GM12878 (cell line): ENCODE measurements around the gene NAA10. TPM values are rescaled to one million over a fixed set of nuclear protein-coding genes. Genes with fewer than 3 reads are reported as not detected.

Source experiments
- ATAC-seq: fragments of 200-7000 bp; cut with Tn5 transposase; 3 replicates; pipeline ENCODE4 v1.9.1; 2020; ENCODE audit warnings: mild to moderate bottlenecking, moderate library complexity
- BruUV-seq: library from RNA; stranded (reverse); fragments of 400-500 nt; replicated peaks from 2 replicates; lab custom pipeline; 2021; lab: Mats Ljungman, UMichigan
- CTCF ChIA-PET: fragments of 300-600 bp; sonication (Branson Sonifier 250); formaldehyde crosslinking; extraction: SDS; loops from one replicate; lab custom pipeline; 2021; ENCODE audit warnings: inconsistent platforms; lab: Yijun Ruan, JAX
- POLR2A ChIA-PET: fragments of 350-600 bp; formaldehyde crosslinking; extraction: SDS; loops from one replicate; lab custom pipeline; 2021; ENCODE audit warnings: inconsistent platforms; lab: Charles Lee
- RAD21 ChIA-PET: fragments of 300-600 bp; sonication (Branson Sonifier 250); formaldehyde crosslinking; loops from one replicate; lab custom pipeline; 2023; ENCODE audit warnings: antibody characterized with exemption; ENCODE audit not compliant: unreplicated experiment; lab: Charles Lee
- SMC1A ChIA-PET: fragments of 300-600 bp; sonication (Branson Sonifier 250); formaldehyde crosslinking; loops from one replicate; lab custom pipeline; 2023; ENCODE audit not compliant: unreplicated experiment, uncharacterized antibody; lab: Charles Lee
- DNase-seq: peaks from one replicate; pipeline ENCODE4 v3.0.0-alpha.2; 2011; ENCODE audit warnings: low read depth, low spot score
- FAIRE-seq: peaks from 3 replicates; lab custom pipeline; 2011; peaks lifted over from hg19 to GRCh38; lab: Jason Lieb, UNC
- H2AFZ ChIP-seq: 2 replicates; pipeline ENCODE4 v1.6.0; 2011; ENCODE audit warnings: low read depth, low read length, control low read depth; ENCODE audit not compliant: control insufficient read depth
- H3K27ac ChIP-seq: 2 replicates; pipeline ENCODE4 v1.5.1; 2011; ENCODE audit warnings: control low read depth; ENCODE audit not compliant: control insufficient read depth, insufficient read depth
- H3K27me3 ChIP-seq, 2 experiments: replicated peaks in 1 of 2; 2 replicates each; pipeline versions ENCODE4 v1.6.0 to v1.6.1; 2011; ENCODE audit warnings: low read length in 1 of 2; ENCODE audit not compliant: control insufficient read depth in 2 of 2, insufficient read depth in 2 of 2
- H3K36me3 ChIP-seq, 2 experiments: 2 replicates each; pipeline ENCODE4 v1.5.1; 2011; ENCODE audit warnings: low read length in 1 of 2; ENCODE audit not compliant: control insufficient read depth in 2 of 2, insufficient read depth in 2 of 2
- H3K4me1 ChIP-seq: 2 replicates; pipeline ENCODE4 v1.6.1; 2011; ENCODE audit warnings: mild to moderate bottlenecking, low read length, moderate library complexity, mixed read lengths; ENCODE audit not compliant: control insufficient read depth, insufficient read depth
- H3K4me2 ChIP-seq: 2 replicates; pipeline ENCODE4 v1.6.0; 2011; ENCODE audit warnings: control low read depth; ENCODE audit not compliant: control insufficient read depth, insufficient read depth
- H3K4me3 ChIP-seq: fragments of 200-600 bp; sonication (generic); 2 replicates; pipeline ENCODE4 v1.5.1; 2016
- H3K79me2 ChIP-seq: 2 replicates; pipeline ENCODE4 v1.6.0; 2011; ENCODE audit warnings: low read length; ENCODE audit not compliant: control insufficient read depth, insufficient read depth
- H3K9ac ChIP-seq: 2 replicates; pipeline ENCODE4 v1.8.0; 2011; ENCODE audit warnings: low read length, control low read depth, mixed read lengths; ENCODE audit not compliant: control insufficient read depth, insufficient read depth
- H3K9me3 ChIP-seq: replicated peaks from 3 replicates; pipeline ENCODE4 v1.5.1; 2011; ENCODE audit warnings: mild to moderate bottlenecking, low read length; ENCODE audit not compliant: control insufficient read depth, insufficient read depth
- H4K20me1 ChIP-seq: 2 replicates; pipeline ENCODE4 v1.6.0; 2011; ENCODE audit not compliant: control insufficient read depth, insufficient read depth
- BCLAF1 ChIP-seq: fragments of 450-650 bp; IDR thresholded peaks from 2 replicates; pipeline ENCODE4 v1.6.1; 2017; ENCODE audit warnings: antibody characterized with exemption, mild to moderate bottlenecking, moderate library complexity
- CREB1 ChIP-seq: IDR thresholded peaks from 2 replicates; pipeline ENCODE4 v1.6.1; 2012; ENCODE audit warnings: low read depth, mild to moderate bottlenecking, inconsistent platforms
- EGR1 ChIP-seq, 2 experiments: IDR thresholded peaks; 1 replicate in 1 of 2; 2 replicates in 1 of 2; pipeline ENCODE4 v1.6.1; 2011 to 2012; ENCODE audit warnings: low read depth in 2 of 2, low read length in 2 of 2, borderline replicate concordance in 1 of 2, mild to moderate bottlenecking in 1 of 2, moderate library complexity in 1 of 2
- IRF3 ChIP-seq: fragments of 450-650 bp; IDR thresholded peaks from 2 replicates; pipeline ENCODE4 v1.6.1; 2014; ENCODE audit warnings: mild to moderate bottlenecking
- MXI1 ChIP-seq: fragments of 150-350 bp; IDR thresholded peaks from 2 replicates; pipeline ENCODE4 v1.6.1; 2011; ENCODE audit warnings: low read depth, mild to moderate bottlenecking, inconsistent platforms, low read length, improper control_type of control experiment
- NFYB ChIP-seq: IDR thresholded peaks from 2 replicates; pipeline ENCODE4 v1.6.1; 2011; ENCODE audit warnings: low read depth, mild to moderate bottlenecking, low read length, improper control_type of control experiment, moderate library complexity; ENCODE audit not compliant: insufficient read depth
- NRF1 ChIP-seq: conservative IDR thresholded peaks from 2 replicates; pipeline ENCODE4 v1.6.1; 2011; ENCODE audit warnings: mild to moderate bottlenecking, low read depth, low read length, improper control_type of control experiment
- POLR2AphosphoS5 ChIP-seq: IDR thresholded peaks from 2 replicates; pipeline ENCODE4 v1.6.1; 2011; ENCODE audit warnings: mild to moderate bottlenecking, low read length, inconsistent platforms
- RELA ChIP-seq: fragments of 450-650 bp; IDR thresholded peaks from 2 replicates; pipeline ENCODE4 v1.8.0; 2014; ENCODE audit warnings: borderline replicate concordance; ENCODE audit not compliant: partially characterized antibody
- SPI1 ChIP-seq: IDR thresholded peaks from 2 replicates; pipeline ENCODE4 v1.6.1; 2011; ENCODE audit warnings: low read depth, mild to moderate bottlenecking, low read length, moderate library complexity, borderline replicate concordance; ENCODE audit not compliant: insufficient read depth
- SRF ChIP-seq, 2 experiments: IDR thresholded peaks; 2 replicates each; pipeline ENCODE4 v1.6.1; 2011; ENCODE audit warnings: low read depth in 2 of 2, low read length in 2 of 2, mild to moderate bottlenecking in 1 of 2, moderate library complexity in 1 of 2
- STAT1 ChIP-seq: fragments of 450-650 bp; conservative IDR thresholded peaks from 2 replicates; pipeline ENCODE4 v1.6.1; 2014; ENCODE audit warnings: antibody characterized with exemption, mild to moderate bottlenecking
- SUZ12 ChIP-seq: fragments of 200-600 bp; sonication (generic); IDR thresholded peaks from one replicate; pipeline ENCODE4 v1.6.1; 2018; ENCODE audit warnings: antibody characterized with exemption, mild to moderate bottlenecking; ENCODE audit not compliant: unreplicated experiment
- ZBED1 ChIP-seq: IDR thresholded peaks from 2 replicates; pipeline ENCODE4 v1.6.1; 2016; ENCODE audit warnings: borderline replicate concordance
- ZBTB11 ChIP-seq: fragments of 450-650 bp; formaldehyde crosslinking; IDR thresholded peaks from 2 replicates; pipeline ENCODE4 v1.5.0; 2022; ENCODE audit warnings: mild to moderate bottlenecking, missing genetic modification characterization
- ZNF622 ChIP-seq: fragments of 450-650 bp; IDR thresholded peaks from 2 replicates; pipeline ENCODE4 v1.6.1; 2017; ENCODE audit warnings: mild to moderate bottlenecking, inconsistent platforms
- ZZZ3 ChIP-seq: IDR thresholded peaks from 2 replicates; pipeline ENCODE4 v1.6.1; 2011; ENCODE audit warnings: low read depth; ENCODE audit not compliant: control insufficient read depth, insufficient read length
- in situ Hi-C: fragments of 300-500 bp; cut with MboI; formaldehyde crosslinking; loops from 9 replicates; pipeline ENCODE4 v1.14.3; 2018; ENCODE audit warnings: mixed read lengths
- intact Hi-C: fragments of 100-400 bp; cut with micrococcal nuclease; formaldehyde crosslinking; loops from one replicate; pipeline ENCODE4 v1.14.2; 2022; ENCODE audit not compliant: unreplicated experiment
- polyA plus RNA-seq, 11 experiments: library from polyadenylated mRNA; depleted of rRNA in 4 of 11; unstranded in 6 of 11; stranded (reverse) in 5 of 11; fragments of >200 nt; fragmentation: Nextera tagmentation in 4 of 11; fragmentation: Illumina TruSeq in 1 of 11; extraction: Ambion mirVana in 4 of 11; extraction: Trizol in 1 of 11; gene quantifications; 1 replicate in 1 of 11; 2 replicates in 10 of 11; pipeline versions ENCODE4 v1.2.1 to v1.2.3, GENCODE V29; 2011 to 2016; ENCODE audit warnings: inconsistent platforms in 2 of 11, missing spikeins in 2 of 11, low read depth in 1 of 11
- total RNA-seq, 4 experiments: library from RNA; depleted of rRNA in 3 of 4; stranded (reverse); fragments of >200 nt in 3 of 4; fragmentation: Illumina TruSeq in 1 of 4; extraction: Trizol in 1 of 4; gene quantifications; 2 replicates each; pipeline versions ENCODE4 v1.2.1 to v1.2.3, GENCODE V29; 2013 to 2021

NAA10 gene
- total and polyA plus RNA-seq, 10 of the 15 experiments (the other 5 are each of a cell fraction or from before 2014, with no cell fraction given) = 7.9 to 212 (median 98.9) TPM

GRCh38 chrX:153897899-153898298 is 36.9 kb downstream of the NAA10 start:
- ChIA-PET POLR2A (interaction anchor here (0.6 kb wide), 1 partner anchor 8 kb away, joined by 3 read pairs; no protein-coding TSS in a partner anchor), CTCF (no interaction called here)
- no peaks in the 10 kb centered on the region for H4K20me1 ChIP-seq
- no peak overlapping the region for H3K9ac ChIP-seq
- in situ Hi-C loops = no loop called here
- BruUV-seq = no TSS peak
- H2AFZ ChIP-seq = no peak overlapping the region
- no peaks in the 10 kb centered on the region for H3K27me3 ChIP-seq
- TF ChIP-seq SPI1 (no peak), ZNF622 (no peak), ZBED1 (no peak), ZZZ3 (no peak), MXI1 (no peak), SUZ12 (no peak), EGR1 (IDR thresholded peaks at IDR 0.05; ENCODE audit: borderline replicate concordance in 1 of 2, low read depth in 2 of 2, low read length in 2 of 2) (no peak), CREB1 (no peak), IRF3 (no peak), NFYB (no peak), NRF1 (no peak), BCLAF1 (no peak), SRF (IDR thresholded peaks at IDR 0.05; ENCODE audit: low read depth in 2 of 2, low read length in 2 of 2) (no peak), STAT1 (no peak), RELA (no peak), POLR2AphosphoS5 (no peak), ZBTB11 (CRISPR knock-in tag) (no peak)
- TF ChIP-seq, all 136 proteins: peak for 0
- no peaks in the 10 kb centered on the region for H3K36me3 ChIP-seq
- ATAC-seq = no peak
- no peak overlapping the region for H3K4me3 ChIP-seq
- DNase-seq = no peak
- no peak overlapping the region for H3K4me2 ChIP-seq
- intact Hi-C loops = no loop called here
- H3K9me3 ChIP-seq = no peaks in the 10 kb centered on the region; the same call in 2 of the 3 replicates
- SMC1A ChIA-PET = no interaction called here
- no peak overlapping the region for H3K27ac ChIP-seq
- no peaks in the 10 kb centered on the region for H3K79me2 ChIP-seq
- peaks cover 4% of the 10 kb centered on the region for H3K4me1 ChIP-seq
- RAD21 ChIA-PET = no interaction called here
- FAIRE-seq = no peak
